PC-3 (cell line): Measurements from ENCODE around the gene KCNK2. TPM values are rescaled to one million over a fixed set of nuclear protein-coding genes. Genes with fewer than 3 reads are reported as not detected.

ENCODE experiments used
- ATAC-seq: fragments of 200-7000 bp; cut with Tn5 transposase; 2 replicates; pipeline ENCODE4 v1.9.1; 2020; ENCODE audit warnings: mild to moderate bottlenecking, moderate library complexity
- BruUV-seq: library from RNA; stranded (reverse); fragments of 400-500 nt; replicated peaks from 2 replicates; lab custom pipeline; 2021; lab: Mats Ljungman, UMichigan
- CTCF ChIA-PET: fragments of 300-600 bp; sonication (Branson Sonifier 250); formaldehyde crosslinking; loops from one replicate; lab custom pipeline; 2022; ENCODE audit warnings: antibody characterized with exemption; lab: Charles Lee
- POLR2A ChIA-PET: fragments of 300-600 bp; sonication (Branson Sonifier 250); formaldehyde crosslinking; loops from one replicate; lab custom pipeline; 2022; ENCODE audit warnings: antibody characterized with exemption; ENCODE audit not compliant: unreplicated experiment; lab: Charles Lee
- DNase-seq: peaks from one replicate; pipeline ENCODE4 v3.0.0-alpha.2; 2015
- H2AFZ ChIP-seq: fragments of 300-600 bp; sonication (generic); 2 replicates; pipeline ENCODE4 v1.6.0; 2016; ENCODE audit warnings: antibody characterized with exemption, low read length
- H3F3A ChIP-seq: fragments of 300-600 bp; sonication (generic); one replicate; pipeline ENCODE4 v1.6.0; 2017; ENCODE audit warnings: antibody characterized with exemption, low read length, control low read depth, mild to moderate bottlenecking; ENCODE audit not compliant: unreplicated experiment
- H3K27ac ChIP-seq: fragments of 300-600 bp; sonication (generic); 2 replicates; pipeline ENCODE4 v1.5.1; 2016; ENCODE audit warnings: mild to moderate bottlenecking, low read length
- H3K27me3 ChIP-seq: fragments of 300-600 bp; sonication (generic); 2 replicates; pipeline ENCODE4 v1.6.1; 2016; ENCODE audit warnings: low read length, mixed read lengths
- H3K36me3 ChIP-seq: fragments of 300-600 bp; sonication (generic); 2 replicates; pipeline ENCODE4 v1.6.1; 2016; ENCODE audit warnings: low read depth, mixed run types, low read length, mixed read lengths
- H3K4me1 ChIP-seq: fragments of 300-600 bp; sonication (generic); 2 replicates; pipeline ENCODE4 v1.5.1; 2016; ENCODE audit warnings: low read length; ENCODE audit not compliant: insufficient read depth
- H3K4me2 ChIP-seq: fragments of 300-600 bp; sonication (generic); 2 replicates; pipeline ENCODE4 v1.6.0; 2016; ENCODE audit warnings: low read length
- H3K4me3 ChIP-seq: fragments of 300-600 bp; sonication (generic); 2 replicates; pipeline ENCODE4 v1.5.1; 2016; ENCODE audit warnings: mild to moderate bottlenecking, low read length, mixed read lengths
- H3K79me2 ChIP-seq: fragments of 300-600 bp; sonication (generic); 2 replicates; pipeline ENCODE4 v1.6.1; 2017; ENCODE audit warnings: low read length, mixed read lengths
- H3K9ac ChIP-seq: fragments of 300-600 bp; sonication (generic); 2 replicates; pipeline ENCODE4 v1.6.0; 2016; ENCODE audit warnings: mild to moderate bottlenecking, low read length
- H3K9me2 ChIP-seq: fragments of 300-600 bp; sonication (generic); replicated peaks from 2 replicates; pipeline ENCODE4 v1.6.1; 2016; ENCODE audit warnings: mixed run types, low read length, mixed read lengths
- H3K9me3 ChIP-seq: fragments of 300-600 bp; sonication (generic); 2 replicates; pipeline ENCODE4 v1.6.1; 2016; ENCODE audit warnings: low read length, mixed read lengths
- H4K20me1 ChIP-seq: fragments of 300-600 bp; sonication (generic); 2 replicates; pipeline ENCODE4 v1.6.1; 2016; ENCODE audit warnings: low read length, mixed read lengths
- EZH2 ChIP-seq: fragments of 300-600 bp; sonication (generic); IDR thresholded peaks from one replicate; pipeline ENCODE4 v1.6.1; 2017; ENCODE audit warnings: antibody characterized with exemption, mild to moderate bottlenecking, low read length; ENCODE audit not compliant: unreplicated experiment
- EZH2phosphoT487 ChIP-seq: fragments of 300-600 bp; sonication (generic); IDR thresholded peaks from 2 replicates; pipeline ENCODE4 v1.6.1; 2018; ENCODE audit warnings: mild to moderate bottlenecking, antibody characterized with exemption, low read length, borderline replicate concordance
- intact Hi-C: fragments of 100-400 bp; cut with micrococcal nuclease; formaldehyde crosslinking; loops from 2 replicates; pipeline ENCODE4 v1.9.0; 2023
- total RNA-seq: library from RNA; depleted of rRNA; stranded (reverse); fragments of >200 nt; gene quantifications from 2 replicates; pipeline ENCODE4 v1.2.3, GENCODE V29; 2014
- TF ChIP-seq, protein P1 (sequence below): fragments of 300-600 bp; sonication (generic); conservative IDR thresholded peaks from 2 replicates; pipeline ENCODE4 v1.5.1; 2017; ENCODE audit warnings: antibody characterized with exemption, low read depth, mild to moderate bottlenecking, low read length

Gene KCNK2
- total RNA-seq, 1 experiment from 2014 or later, result not detected

DNA sequence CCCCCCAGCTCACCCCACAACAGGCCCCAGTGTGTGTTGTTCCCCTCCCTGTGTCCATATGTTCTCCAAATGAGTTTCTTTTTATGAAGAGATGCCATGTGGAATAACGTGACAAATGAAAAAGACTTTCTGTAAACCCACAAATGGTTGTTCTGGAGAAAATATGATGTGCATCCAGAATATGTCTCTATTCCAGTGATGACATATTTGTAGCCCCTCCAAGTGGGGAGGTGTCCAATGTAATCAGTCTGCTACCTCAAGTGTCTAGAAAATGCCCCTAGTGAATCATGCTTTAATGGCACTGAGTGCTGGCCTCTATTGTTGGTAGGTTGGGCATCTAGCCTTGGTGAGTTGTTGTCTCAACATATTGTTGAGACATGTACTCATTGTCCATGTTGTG is 179.6 kb downstream of the KCNK2 start:
- Histone ChIP-seq H3K9me3 (no peaks in the 10 kb centered on the region), H2AFZ (no peak overlapping the region), H3K79me2 (no peaks in the 10 kb centered on the region), H3K9me2 (no peaks in the 10 kb centered on the region), H3F3A (no peaks in the 10 kb centered on the region), H3K27ac (no peak overlapping the region), H3K4me3 (no peak overlapping the region), H3K4me2 (no peak overlapping the region), H4K20me1 (no peaks in the 10 kb centered on the region), H3K9ac (no peak overlapping the region), H3K27me3 (no peaks in the 10 kb centered on the region), H3K36me3 (no peaks in the 10 kb centered on the region), H3K4me1 (no peaks in the 10 kb centered on the region)
- CTCF ChIA-PET, result no interaction called here
- intact Hi-C loops, result no loop called here
- TF ChIP-seq EZH2 (no peak), EZH2phosphoT487 (no peak)
- TF ChIP-seq, protein P1, sequence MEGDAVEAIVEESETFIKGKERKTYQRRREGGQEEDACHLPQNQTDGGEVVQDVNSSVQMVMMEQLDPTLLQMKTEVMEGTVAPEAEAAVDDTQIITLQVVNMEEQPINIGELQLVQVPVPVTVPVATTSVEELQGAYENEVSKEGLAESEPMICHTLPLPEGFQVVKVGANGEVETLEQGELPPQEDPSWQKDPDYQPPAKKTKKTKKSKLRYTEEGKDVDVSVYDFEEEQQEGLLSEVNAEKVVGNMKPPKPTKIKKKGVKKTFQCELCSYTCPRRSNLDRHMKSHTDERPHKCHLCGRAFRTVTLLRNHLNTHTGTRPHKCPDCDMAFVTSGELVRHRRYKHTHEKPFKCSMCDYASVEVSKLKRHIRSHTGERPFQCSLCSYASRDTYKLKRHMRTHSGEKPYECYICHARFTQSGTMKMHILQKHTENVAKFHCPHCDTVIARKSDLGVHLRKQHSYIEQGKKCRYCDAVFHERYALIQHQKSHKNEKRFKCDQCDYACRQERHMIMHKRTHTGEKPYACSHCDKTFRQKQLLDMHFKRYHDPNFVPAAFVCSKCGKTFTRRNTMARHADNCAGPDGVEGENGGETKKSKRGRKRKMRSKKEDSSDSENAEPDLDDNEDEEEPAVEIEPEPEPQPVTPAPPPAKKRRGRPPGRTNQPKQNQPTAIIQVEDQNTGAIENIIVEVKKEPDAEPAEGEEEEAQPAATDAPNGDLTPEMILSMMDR, result no peak
- POLR2A ChIA-PET, result no interaction called here
- ATAC-seq (no peak), DNase-seq (no peak)
- no TSS peak for BruUV-seq

DNA sequence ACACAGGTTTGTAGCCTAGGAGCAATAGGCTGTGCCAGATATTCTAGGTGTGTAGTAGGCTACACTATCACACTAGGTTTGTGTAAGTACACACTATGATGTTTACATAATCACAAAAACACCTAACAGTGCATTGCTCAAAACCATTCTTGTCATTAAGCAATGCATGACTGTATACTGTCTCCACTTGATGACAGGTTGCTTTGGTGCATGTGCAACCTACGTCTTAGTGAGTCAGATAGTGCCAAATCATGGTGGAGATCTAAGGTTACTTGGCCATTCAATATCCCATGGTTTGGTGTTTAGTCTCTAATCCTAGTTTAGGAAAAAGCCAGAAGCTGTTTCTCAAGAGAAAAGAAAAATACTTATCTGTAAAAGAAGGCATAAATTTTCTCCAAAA is 181.1 kb downstream of the KCNK2 start:
- ChIA-PET POLR2A (no interaction called here), CTCF (no interaction called here)
- Histone ChIP-seq H4K20me1 (no peaks in the 10 kb centered on the region), H2AFZ (no peak overlapping the region), H3K36me3 (no peaks in the 10 kb centered on the region), H3K27me3 (no peaks in the 10 kb centered on the region), H3K27ac (no peak overlapping the region), H3K9me2 (no peaks in the 10 kb centered on the region), H3K9ac (no peak overlapping the region), H3F3A (no peaks in the 10 kb centered on the region), H3K79me2 (no peaks in the 10 kb centered on the region), H3K4me1 (no peaks in the 10 kb centered on the region; the same call in 1 of the 2 replicates), H3K4me2 (no peak overlapping the region), H3K9me3 (no peaks in the 10 kb centered on the region), H3K4me3 (no peak overlapping the region)
- ATAC-seq, result no peak
- TF ChIP-seq, protein P1, result no peak
- TF ChIP-seq EZH2phosphoT487 (no peak), EZH2 (no peak)
- BruUV-seq, result no TSS peak
- intact Hi-C loops, result no loop called here
- DNase-seq, result no peak

DNA sequence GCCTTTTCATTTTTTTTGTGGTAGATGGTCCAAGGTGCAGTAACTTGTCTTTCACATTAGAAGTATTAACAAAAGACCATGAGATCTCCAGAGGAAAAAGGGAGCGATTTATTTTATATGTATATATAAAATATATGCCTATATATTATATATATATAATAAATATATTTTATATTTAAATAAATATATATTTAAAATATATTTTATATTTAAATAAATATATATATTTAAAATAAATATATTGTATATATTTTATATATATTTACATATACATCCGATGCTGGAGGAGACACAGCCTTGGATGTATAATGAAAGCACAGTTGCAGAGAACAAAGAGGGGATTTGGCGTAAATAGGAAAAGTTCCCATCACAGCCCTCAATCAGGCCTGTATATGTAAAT is 182.1 kb downstream of the KCNK2 start:
- Histone ChIP-seq H2AFZ (no peak overlapping the region), H3K9me3 (no peaks in the 10 kb centered on the region), H3K9ac (no peak overlapping the region), H4K20me1 (no peaks in the 10 kb centered on the region), H3K27me3 (no peaks in the 10 kb centered on the region), H3K27ac (no peak overlapping the region), H3F3A (no peaks in the 10 kb centered on the region), H3K4me1 (no peaks in the 10 kb centered on the region; the same call in 1 of the 2 replicates), H3K4me3 (no peak overlapping the region), H3K4me2 (no peak overlapping the region), H3K9me2 (no peaks in the 10 kb centered on the region), H3K79me2 (no peaks in the 10 kb centered on the region), H3K36me3 (no peaks in the 10 kb centered on the region)
- ATAC-seq, result no peak
- CTCF ChIA-PET, result no interaction called here
- intact Hi-C loops, result no loop called here
- no peak for DNase-seq
- TF ChIP-seq EZH2, result no peak
- TF ChIP-seq EZH2phosphoT487, result no peak
- TF ChIP-seq, protein P1, result no peak
- POLR2A ChIA-PET, result no interaction called here
- no TSS peak for BruUV-seq
